SK-N-SH (cell line): Measurements from ENCODE around the gene FKBP8. TPM values are rescaled to one million over a fixed set of nuclear protein-coding genes. Genes with fewer than 3 reads are reported as not detected.

ENCODE experiments used
- CTCF ChIA-PET: fragments of 300-600, 350-600 bp; formaldehyde crosslinking; extraction: SDS; loops from one replicate; lab custom pipeline; 2021; lab: Yijun Ruan, JAX
- POLR2A ChIA-PET: fragments of 350-600 bp; sonication (Branson Sonifier 250); formaldehyde crosslinking; extraction: SDS; loops from one replicate; lab custom pipeline; 2020; ENCODE audit warnings: antibody characterized with exemption, inconsistent platforms; lab: Yijun Ruan, JAX
- DNase-seq: peaks from one replicate; pipeline ENCODE4 v3.0.0; 2012
- H2AFZ ChIP-seq: fragments of 200-600 bp; sonication (generic); 2 replicates; pipeline ENCODE4 v1.8.1; 2016; ENCODE audit warnings: antibody characterized with exemption, mild to moderate bottlenecking, low read depth
- H3F3A ChIP-seq: fragments of 200-600 bp; sonication (generic); replicated peaks from 2 replicates; pipeline ENCODE3; 2016; ENCODE audit warnings: antibody characterized with exemption, mild to moderate bottlenecking; ENCODE audit not compliant: insufficient read depth
- H3K27ac ChIP-seq, 2 experiments: fragments of 200-500 bp in 1 of 2; fragments of 200-600 bp in 1 of 2; sonication (Bioruptor generic) in 1 of 2; sonication (generic), shearing (Covaris generic) in 1 of 2; 2 replicates each; pipeline versions ENCODE4 v1.5.1 to v1.6.1; 2014 to 2016; ENCODE audit warnings: low read depth in 2 of 2, inconsistent platforms in 1 of 2, low read length in 1 of 2, mild to moderate bottlenecking in 1 of 2, mixed read lengths in 1 of 2
- H3K27me3 ChIP-seq: fragments of 200-600 bp; sonication (generic), shearing (Covaris generic); 2 replicates; pipeline ENCODE4 v1.6.1; 2016; ENCODE audit warnings: mixed run types; ENCODE audit not compliant: insufficient read depth
- H3K36me3 ChIP-seq, 2 experiments: fragments of 200-500 bp in 1 of 2; fragments of 200-600 bp in 1 of 2; sonication (Bioruptor generic) in 1 of 2; sonication (generic) in 1 of 2; replicated peaks in 1 of 2; 2 replicates each; pipeline versions ENCODE3 to v1.5.1; 2014 to 2016; ENCODE audit warnings: low read length in 1 of 2, mild to moderate bottlenecking in 1 of 2; ENCODE audit not compliant: insufficient read depth in 2 of 2, control insufficient read depth in 1 of 2
- H3K4me1 ChIP-seq, 2 experiments: fragments of 200-500 bp in 1 of 2; fragments of 200-600 bp in 1 of 2; sonication (Bioruptor generic) in 1 of 2; sonication (generic), shearing (Covaris generic) in 1 of 2; 2 replicates each; pipeline versions ENCODE4 v1.5.1 to v1.6.1; 2014 to 2016; ENCODE audit warnings: low read depth in 1 of 2, low read length in 1 of 2, mixed run types in 1 of 2; ENCODE audit not compliant: insufficient read depth in 2 of 2, control insufficient read depth in 1 of 2
- H3K4me2 ChIP-seq: fragments of 200-600 bp; sonication (generic), shearing (Covaris generic); 2 replicates; pipeline ENCODE4 v1.6.1; 2017; ENCODE audit warnings: mixed run types
- H3K4me3 ChIP-seq, 2 experiments: fragments of 200-500 bp in 1 of 2; fragments of 200-600 bp in 1 of 2; sonication (Bioruptor generic) in 1 of 2; sonication (generic), shearing (Covaris generic) in 1 of 2; 2 replicates each; pipeline versions ENCODE4 v1.5.1 to v1.8.1; 2014 to 2016; ENCODE audit warnings: low read depth in 2 of 2, inconsistent platforms in 1 of 2, low read length in 1 of 2, mild to moderate bottlenecking in 1 of 2, mixed read lengths in 1 of 2, moderate library complexity in 1 of 2
- H3K79me2 ChIP-seq: fragments of 200-600 bp; sonication (generic); 2 replicates; pipeline ENCODE4 v1.8.1; 2017; ENCODE audit warnings: mild to moderate bottlenecking; ENCODE audit not compliant: insufficient read depth
- H3K9ac ChIP-seq: fragments of 200-600 bp; sonication (generic); 2 replicates; pipeline ENCODE4 v1.6.1; 2017; ENCODE audit warnings: mixed run types
- H3K9me2 ChIP-seq: fragments of 200-600 bp; sonication (generic); 2 replicates; pipeline ENCODE4 v1.6.1; 2017; ENCODE audit warnings: mixed run types
- H3K9me3 ChIP-seq: fragments of 200-600 bp; sonication (generic); 2 replicates; pipeline ENCODE4 v1.6.1; 2017; ENCODE audit warnings: mixed run types, mild to moderate bottlenecking, moderate library complexity
- H4K20me1 ChIP-seq: fragments of 200-600 bp; sonication (generic); 2 replicates; pipeline ENCODE4 v1.6.1; 2017; ENCODE audit warnings: mild to moderate bottlenecking, mixed run types; ENCODE audit not compliant: insufficient read depth
- CTCF ChIP-seq: fragments of 200-600 bp; sonication (generic); IDR thresholded peaks from 2 replicates; pipeline ENCODE4 v1.6.1; 2017; ENCODE audit warnings: antibody characterized with exemption, mild to moderate bottlenecking, moderate library complexity
- EP300 ChIP-seq, 2 experiments: IDR thresholded peaks; 2 replicates each; pipeline versions ENCODE4 v1.4.0 to v1.6.1; 2012; ENCODE audit warnings: borderline replicate concordance in 1 of 2, low read depth in 1 of 2, low read length in 1 of 2
- FOXJ3 ChIP-seq: sonication (generic); formaldehyde crosslinking; IDR thresholded peaks from 2 replicates; pipeline ENCODE4 v1.5.1; 2020; ENCODE audit warnings: mild to moderate bottlenecking, missing genetic modification reagents
- FOXM1 ChIP-seq: IDR thresholded peaks from 2 replicates; pipeline ENCODE4 v1.4.0; 2012; ENCODE audit warnings: low read depth, mild to moderate bottlenecking
- MAX ChIP-seq: IDR thresholded peaks from 2 replicates; pipeline ENCODE4 v1.4.0; 2012; ENCODE audit warnings: low read depth
- MEF2A ChIP-seq: IDR thresholded peaks from 2 replicates; pipeline ENCODE4 v1.4.0; 2012; ENCODE audit warnings: low read depth, borderline replicate concordance
- RCOR1 ChIP-seq: fragments of 150-350 bp; IDR thresholded peaks from 2 replicates; pipeline ENCODE4 v1.6.1; 2017; ENCODE audit warnings: antibody characterized with exemption, low read length
- RFX5 ChIP-seq: IDR thresholded peaks from 2 replicates; pipeline ENCODE4 v1.6.1; 2012; ENCODE audit warnings: mild to moderate bottlenecking, improper control_type of control experiment, low read length
- SIN3A ChIP-seq: IDR thresholded peaks from 2 replicates; pipeline ENCODE4 v1.6.1; 2012; ENCODE audit warnings: low read depth, mild to moderate bottlenecking, low read length, moderate library complexity, borderline replicate concordance
- TAF1 ChIP-seq: IDR thresholded peaks from 2 replicates; pipeline ENCODE4 v1.6.1; 2012; ENCODE audit warnings: low read depth, mild to moderate bottlenecking, low read length, moderate library complexity, borderline replicate concordance
- TEAD4 ChIP-seq: IDR thresholded peaks from 2 replicates; pipeline ENCODE4 v1.4.0; 2012; ENCODE audit warnings: mild to moderate bottlenecking, borderline replicate concordance; ENCODE audit not compliant: insufficient read depth
- USF1 ChIP-seq: IDR thresholded peaks from 2 replicates; pipeline ENCODE4 v1.4.0; 2012; ENCODE audit warnings: low read depth, borderline replicate concordance
- USF2 ChIP-seq: fragments of 150-350 bp; IDR thresholded peaks from 2 replicates; pipeline ENCODE4 v1.6.1; 2017; ENCODE audit warnings: antibody characterized with exemption, low read length, low read depth, borderline replicate concordance
- ZBTB33 ChIP-seq: IDR thresholded peaks from 2 replicates; pipeline ENCODE4 v1.4.0; 2012; ENCODE audit warnings: low read depth, borderline replicate concordance
- WGBS: methylation state at CpG from one replicate; pipeline ENCODE4 v1.1.6; 2017; ENCODE audit warnings: low lambda C conversion rate; 5-methylcytosine and 5-hydroxymethylcytosine counted together
- polyA plus RNA-seq, 3 experiments: library from polyadenylated mRNA; depleted of rRNA; stranded (reverse); fragments of >200 nt; gene quantifications; 2 replicates each; pipeline ENCODE4 v1.2.3, GENCODE V29; 2012

Gene FKBP8
- polyA plus RNA-seq, 1 of the 3 experiments (the other 2 are of a cell fraction) = 273 TPM

- TF ChIP-seq ZBTB33 (no peak), RFX5 (no peak)
These were observed 5.3 kb downstream of the FKBP8 start (continued) for GRCh38 chr19:18538115-18538514.

GRCh38 chr19:18537431-18537830, 5.9 kb downstream of the FKBP8 start:
- no peak for TF ChIP-seq FOXM1
- no peak for TF ChIP-seq SIN3A
- TF ChIP-seq RCOR1 = no peak
- Histone ChIP-seq H3K36me3 (peaks cover 18 to 37% of the 10 kb centered on the region in 2 experiments), H3K9ac (no peak overlapping the region), H3K9me3 (no peaks in the 10 kb centered on the region), H3K9me2 (no peaks in the 10 kb centered on the region), H3F3A (peaks cover 4% of the 10 kb centered on the region), H3K4me2 (no peak overlapping the region), H3K27ac (no peak overlapping the region), H3K27me3 (no peaks in the 10 kb centered on the region), H2AFZ (no peak overlapping the region), H3K79me2 (peaks cover 14% of the 10 kb centered on the region), H3K4me1 (peaks cover 0 to 8% of the 10 kb centered on the region in 2 experiments; a peak in 1 of 4 replicates), H4K20me1 (no peaks in the 10 kb centered on the region), H3K4me3 (no peak overlapping the region)
- no peak for DNase-seq
- 89% methylated on average over 5 of the region's 17 CpGs for WGBS
- CTCF ChIA-PET = interaction anchor here (1.0 to 2.8 kb wide), 2 partner anchors 10 to 15 kb away, joined by 3 to 8 read pairs; partner anchors contain the start of gene ELL
- POLR2A ChIA-PET = no interaction called here

GRCh38 chr19:18536475-18536874, 6.9 kb downstream of the FKBP8 start:
- TF ChIP-seq CTCF = no peak
- TF ChIP-seq SIN3A = no peak
- TF ChIP-seq USF2 = no peak
- TF ChIP-seq FOXM1 = no peak
- no peak for TF ChIP-seq USF1
- no peak for TF ChIP-seq FOXJ3
- TF ChIP-seq RCOR1 = no peak
- no peak for TF ChIP-seq MAX
- TF ChIP-seq TAF1 = no peak
- no peak for TF ChIP-seq TEAD4
- TF ChIP-seq EP300 (IDR thresholded peaks at IDR 0.05; ENCODE audit: borderline replicate concordance in 1 of 2, low read depth in 1 of 2, low read length in 1 of 2) = no peak
- TF ChIP-seq MEF2A = no peak
- no peak for TF ChIP-seq RFX5
- H3F3A ChIP-seq = peaks cover 4% of the 10 kb centered on the region
- no peak overlapping the region for H3K9ac ChIP-seq
- H3K4me3 ChIP-seq = no peak overlapping the region
- H3K79me2 ChIP-seq = peaks cover 4% of the 10 kb centered on the region; the same call in 1 of the 2 replicates
- no peak overlapping the region for H3K27ac ChIP-seq
- no peak overlapping the region for H2AFZ ChIP-seq
- no peaks in the 10 kb centered on the region for H3K4me1 ChIP-seq
- H3K36me3 ChIP-seq = peaks cover 20 to 43% of the 10 kb centered on the region in 2 experiments
- WGBS = 91% methylated on average over 7 of the region's 10 CpGs
- ChIA-PET CTCF (interaction anchor here (0.6 to 1.1 kb wide), 2 partner anchors 74 to 86 kb away, joined by 3 read pairs; no protein-coding TSS in a partner anchor), POLR2A (no interaction called here)
- no peaks in the 10 kb centered on the region for H3K27me3 ChIP-seq
- H3K9me3 ChIP-seq = no peaks in the 10 kb centered on the region
- no peaks in the 10 kb centered on the region for H3K9me2 ChIP-seq
- H4K20me1 ChIP-seq = no peaks in the 10 kb centered on the region
- no peak for DNase-seq
- no peak overlapping the region for H3K4me2 ChIP-seq
